ENCODE results near the gene STT3B.

DNA sequence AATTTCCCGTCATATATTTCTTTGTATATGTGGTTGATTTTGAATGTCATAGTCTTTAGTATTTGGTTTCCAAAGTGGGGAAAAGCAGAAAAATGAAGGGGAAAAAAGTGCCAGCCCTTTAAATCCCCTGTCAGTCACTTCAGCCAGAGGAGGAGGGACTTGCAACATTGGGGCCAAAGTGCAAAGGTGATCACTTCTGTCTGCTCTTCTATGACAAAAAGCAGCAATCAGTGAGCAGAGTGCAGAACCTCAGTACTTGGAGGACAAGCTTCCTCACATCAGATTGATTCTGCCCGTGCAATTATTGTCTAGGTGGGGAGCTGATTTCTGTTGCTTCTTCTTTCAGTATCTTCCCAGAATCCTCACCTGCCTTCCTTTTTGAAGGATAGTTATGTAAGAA lies 60.0 kb downstream of the STT3B start:
- TF ChIP-seq, protein P1, sequence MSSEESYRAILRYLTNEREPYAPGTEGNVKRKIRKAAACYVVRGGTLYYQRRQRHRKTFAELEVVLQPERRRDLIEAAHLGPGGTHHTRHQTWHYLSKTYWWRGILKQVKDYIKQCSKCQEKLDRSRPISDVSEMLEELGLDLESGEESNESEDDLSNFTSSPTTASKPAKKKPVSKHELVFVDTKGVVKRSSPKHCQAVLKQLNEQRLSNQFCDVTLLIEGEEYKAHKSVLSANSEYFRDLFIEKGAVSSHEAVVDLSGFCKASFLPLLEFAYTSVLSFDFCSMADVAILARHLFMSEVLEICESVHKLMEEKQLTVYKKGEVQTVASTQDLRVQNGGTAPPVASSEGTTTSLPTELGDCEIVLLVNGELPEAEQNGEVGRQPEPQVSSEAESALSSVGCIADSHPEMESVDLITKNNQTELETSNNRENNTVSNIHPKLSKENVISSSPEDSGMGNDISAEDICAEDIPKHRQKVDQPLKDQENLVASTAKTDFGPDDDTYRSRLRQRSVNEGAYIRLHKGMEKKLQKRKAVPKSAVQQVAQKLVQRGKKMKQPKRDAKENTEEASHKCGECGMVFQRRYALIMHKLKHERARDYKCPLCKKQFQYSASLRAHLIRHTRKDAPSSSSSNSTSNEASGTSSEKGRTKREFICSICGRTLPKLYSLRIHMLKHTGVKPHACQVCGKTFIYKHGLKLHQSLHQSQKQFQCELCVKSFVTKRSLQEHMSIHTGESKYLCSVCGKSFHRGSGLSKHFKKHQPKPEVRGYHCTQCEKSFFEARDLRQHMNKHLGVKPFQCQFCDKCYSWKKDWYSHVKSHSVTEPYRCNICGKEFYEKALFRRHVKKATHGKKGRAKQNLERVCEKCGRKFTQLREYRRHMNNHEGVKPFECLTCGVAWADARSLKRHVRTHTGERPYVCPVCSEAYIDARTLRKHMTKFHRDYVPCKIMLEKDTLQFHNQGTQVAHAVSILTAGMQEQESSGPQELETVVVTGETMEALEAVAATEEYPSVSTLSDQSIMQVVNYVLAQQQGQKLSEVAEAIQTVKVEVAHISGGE (tag by site-specific recombination; conservative IDR thresholded peaks at IDR 0.05; ENCODE audit: low read depth), result no peak
- TF ChIP-seq, protein P2, sequence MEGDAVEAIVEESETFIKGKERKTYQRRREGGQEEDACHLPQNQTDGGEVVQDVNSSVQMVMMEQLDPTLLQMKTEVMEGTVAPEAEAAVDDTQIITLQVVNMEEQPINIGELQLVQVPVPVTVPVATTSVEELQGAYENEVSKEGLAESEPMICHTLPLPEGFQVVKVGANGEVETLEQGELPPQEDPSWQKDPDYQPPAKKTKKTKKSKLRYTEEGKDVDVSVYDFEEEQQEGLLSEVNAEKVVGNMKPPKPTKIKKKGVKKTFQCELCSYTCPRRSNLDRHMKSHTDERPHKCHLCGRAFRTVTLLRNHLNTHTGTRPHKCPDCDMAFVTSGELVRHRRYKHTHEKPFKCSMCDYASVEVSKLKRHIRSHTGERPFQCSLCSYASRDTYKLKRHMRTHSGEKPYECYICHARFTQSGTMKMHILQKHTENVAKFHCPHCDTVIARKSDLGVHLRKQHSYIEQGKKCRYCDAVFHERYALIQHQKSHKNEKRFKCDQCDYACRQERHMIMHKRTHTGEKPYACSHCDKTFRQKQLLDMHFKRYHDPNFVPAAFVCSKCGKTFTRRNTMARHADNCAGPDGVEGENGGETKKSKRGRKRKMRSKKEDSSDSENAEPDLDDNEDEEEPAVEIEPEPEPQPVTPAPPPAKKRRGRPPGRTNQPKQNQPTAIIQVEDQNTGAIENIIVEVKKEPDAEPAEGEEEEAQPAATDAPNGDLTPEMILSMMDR (tag by site-specific recombination; IDR thresholded peaks at IDR 0.05), result no peak
- no peak for TF ChIP-seq ZNF350 (tag by site-specific recombination; IDR thresholded peaks at IDR 0.05)
- no peak for TF ChIP-seq ZNF660 (tag by site-specific recombination; IDR thresholded peaks at IDR 0.05)
- TF ChIP-seq KLF9 (tag by site-specific recombination; IDR thresholded peaks at IDR 0.05; ENCODE audit: low read depth), result no peak
- no peak for TF ChIP-seq ZNF133 (tag by site-specific recombination; IDR thresholded peaks at IDR 0.05)
- TF ChIP-seq KLF7 (tag by site-specific recombination; IDR thresholded peaks at IDR 0.05; ENCODE audit: borderline replicate concordance), result no peak

Measured in HEK293 (cell line).